ENCODE results near the gene PAIP1.
"Not testable (repeated sequence)": the region's sequence is repeated elsewhere in the genome, so short reads cannot be mapped to it uniquely, and the experiment has no call there.

Gene PAIP1

GRCh38 chr5:43514816-43515677 lies 41.8 kb downstream of the PAIP1 start, which contains the start of gene C5orf34:
C5orf34 (minus strand) TSS chr5:43515148; CDS start chr5:43509339, 5,809 bp downstream.
- DNase-seq = peak; percentile 96 to 97

GRCh38 chr5:43514471-43514815 lies 42.4 kb downstream of the PAIP1 start:
- peak in 1 of 2 experiments; percentile 72 for DNase-seq

- DNase-seq = no peak
These were observed 42.9 kb downstream of the PAIP1 start for GRCh38 chr5:43514025-43514424.

GRCh38 chr5:43511062-43511461 lies 45.8 kb downstream of the PAIP1 start:
- DNase-seq = not testable (repeated sequence)

GRCh38 chr5:43498581-43498980 lies 58.3 kb downstream of the PAIP1 start:
- DNase-seq = no peak

- DNase-seq = no peak
These were observed 59.4 kb downstream of the PAIP1 start for GRCh38 chr5:43497311-43498104.

- DNase-seq = no peak
These were observed 65.6 kb downstream of the PAIP1 start for GRCh38 chr5:43491326-43491725.

- DNase-seq = no peak
These were observed 70.5 kb downstream of the PAIP1 start for GRCh38 chr5:43486353-43486752.

- no peak for DNase-seq
These were observed 71.5 kb downstream of the PAIP1 start for GRCh38 chr5:43485406-43485805.

GRCh38 chr5:43484106-43484849 lies 72.6 kb downstream of the PAIP1 start:
- DNase-seq = peak; percentile 52 to 90

GRCh38 chr5:43483298-43484105 lies 73.4 kb downstream of the PAIP1 start, which contains the start of gene TMEM267:
TMEM267 (minus strand) TSS chr5:43483865; CDS start chr5:43453969, 29,896 bp downstream.
- DNase-seq = peak; percentile 79 to 92

- peak; percentile 24 to 43 for DNase-seq
These were observed 74.2 kb downstream of the PAIP1 start for GRCh38 chr5:43482490-43483297.
